ENCODE results near the gene ZBTB16.

The ZBTB16 gene

GRCh38 chr11:114219559-114220349 lies 160.2 kb downstream of the ZBTB16 start:
- no peak for DNase-seq

- DNase-seq: no peak
These were observed 161.5 kb downstream of the ZBTB16 start for GRCh38 chr11:114221037-114221436.

- DNase-seq: no peak
These were observed 166.2 kb downstream of the ZBTB16 start for GRCh38 chr11:114225661-114226060.

GRCh38 chr11:114226356-114226755 lies 166.8 kb downstream of the ZBTB16 start:
- DNase-seq: no peak

- no peak for DNase-seq
These were observed 169.2 kb downstream of the ZBTB16 start for GRCh38 chr11:114228435-114229411.

- DNase-seq: no peak
These were observed 170.7 kb downstream of the ZBTB16 start for GRCh38 chr11:114230031-114230704.

GRCh38 chr11:114232400-114233059 lies 173.0 kb downstream of the ZBTB16 start:
- DNase-seq: no peak

- DNase-seq: no peak
These were observed 174.2 kb downstream of the ZBTB16 start for GRCh38 chr11:114233755-114234154.

GRCh38 chr11:114236829-114237228 lies 177.3 kb downstream of the ZBTB16 start:
- DNase-seq: no peak

GRCh38 chr11:114237321-114238280 lies 178.1 kb downstream of the ZBTB16 start:
- no peak for DNase-seq

- DNase-seq: no peak
These were observed 180.2 kb downstream of the ZBTB16 start for GRCh38 chr11:114239753-114240161.

- DNase-seq: no peak
These were observed 182.5 kb downstream of the ZBTB16 start for GRCh38 chr11:114242032-114242431.

GRCh38 chr11:114243461-114244372 lies 184.2 kb downstream of the ZBTB16 start:
- no peak for DNase-seq

- DNase-seq: no peak
These were observed 185.3 kb downstream of the ZBTB16 start for GRCh38 chr11:114244726-114245394.

GRCh38 chr11:114246321-114247069 lies 187.0 kb downstream of the ZBTB16 start:
- DNase-seq: no peak

GRCh38 chr11:114247070-114247789 lies 187.7 kb downstream of the ZBTB16 start:
- DNase-seq: no peak

GRCh38 chr11:114250180-114250579 lies 190.7 kb downstream of the ZBTB16 start:
- no peak for DNase-seq
